DMS153 (cell line): Measurements from ENCODE around the gene SUN1.
"Not testable (repeated sequence)": the region's sequence is repeated elsewhere in the genome, so short reads cannot be mapped to it uniquely, and the experiment has no call there.

Experiments used
- DNase-seq: peaks from one replicate; lab custom pipeline; 2025; lab: John Stamatoyannopoulos, UW

Gene SUN1

GRCh38 chr7:833601-834258 lies 1.5 kb downstream of the SUN1 start:
- DNase-seq = no peak

- DNase-seq = no peak
Measured at GRCh38 chr7:834277-834676, 2.0 kb downstream of the SUN1 start.

GRCh38 chr7:835021-835420 lies 2.7 kb downstream of the SUN1 start:
- no peak for DNase-seq

GRCh38 chr7:835485-836401 lies 3.5 kb downstream of the SUN1 start:
- no peak for DNase-seq

GRCh38 chr7:836429-836828 lies 4.2 kb downstream of the SUN1 start:
- no peak for DNase-seq

- DNase-seq = no peak
Measured at GRCh38 chr7:837001-837400, 4.7 kb downstream of the SUN1 start.

- DNase-seq = no peak
Measured at GRCh38 chr7:840001-840600, 7.8 kb downstream of the SUN1 start.

GRCh38 chr7:841943-842342 lies 9.7 kb downstream of the SUN1 start:
- DNase-seq = no peak

- DNase-seq = no peak
Measured at GRCh38 chr7:842431-843031, 10.3 kb downstream of the SUN1 start.

GRCh38 chr7:843230-843629 lies 11.0 kb downstream of the SUN1 start:
- DNase-seq = no peak

GRCh38 chr7:844043-844442 lies 11.8 kb downstream of the SUN1 start:
- no peak for DNase-seq

GRCh38 chr7:844514-844913 lies 12.2 kb downstream of the SUN1 start:
- no peak for DNase-seq

- no peak for DNase-seq
Measured at GRCh38 chr7:845091-845490, 12.8 kb downstream of the SUN1 start.

- no peak for DNase-seq
Measured at GRCh38 chr7:845731-846130, 13.5 kb downstream of the SUN1 start.

- not testable (repeated sequence) for DNase-seq
Measured at GRCh38 chr7:846958-847650, 14.8 kb downstream of the SUN1 start.

- DNase-seq = not testable (repeated sequence)
Measured at GRCh38 chr7:847728-848127, 15.5 kb downstream of the SUN1 start.

GRCh38 chr7:849145-849544 lies 16.9 kb downstream of the SUN1 start:
- DNase-seq = no peak

GRCh38 chr7:849781-850180 lies 17.5 kb downstream of the SUN1 start:
- DNase-seq = no peak

- DNase-seq = no peak
Measured at GRCh38 chr7:851204-851603, 18.9 kb downstream of the SUN1 start.

GRCh38 chr7:853366-854117 lies 21.3 kb downstream of the SUN1 start:
- no peak for DNase-seq

- DNase-seq = no peak
Measured at GRCh38 chr7:854118-854775, 22.0 kb downstream of the SUN1 start.
